ENCODE measurements around the gene RFC2. TPM values are rescaled to one million over a fixed set of nuclear protein-coding genes. Genes with fewer than 3 reads are reported as not detected.

Gene RFC2
- total and polyA plus RNA-seq, 10 of the 15 experiments (the other 5 are each of a cell fraction or from before 2014, with no cell fraction given), result 25.8 to 145 (median 90.9) TPM

- intact Hi-C loops (cut with micrococcal nuclease; ENCODE audit: unreplicated experiment) (loop anchor here (1.0 to 10.0 kb wide), 4 partner anchors 12 to 381 kb away; no protein-coding TSS in a partner anchor), in situ Hi-C loops (cut with MboI) (no loop called here)
- ChIA-PET CTCF (interaction anchor here (1.2 to 6.5 kb wide), 4 partner anchors 8 to 77 kb away, joined by 4 to 103 read pairs (median 38); no protein-coding TSS in a partner anchor), POLR2A (interaction anchor here (0.5 to 8.7 kb wide), 6 partner anchors 9 to 92 kb away, joined by 3 to 171 read pairs (median 18); partner anchors contain the start of gene LAT2), SMC1A (ENCODE audit: uncharacterized antibody, unreplicated experiment) (interaction anchor here (0.7 to 12.0 kb wide), 9 partner anchors 9 to 117 kb away, joined by 3 to 285 read pairs (median 8); no protein-coding TSS in a partner anchor), RAD21 (ENCODE audit: unreplicated experiment) (interaction anchor here (1.1 to 12.0 kb wide), 8 partner anchors 8 to 77 kb away, joined by 3 to 169 read pairs (median 12); partner anchors contain the start of gene LAT2)
- TF ChIP-seq GABPA (IDR thresholded peaks at IDR 0.05; ENCODE audit: low read depth) (no peak), IKZF2 (IDR thresholded peaks at IDR 0.05) (no peak), IRF5 (IDR thresholded peaks at IDR 0.05; ENCODE audit: borderline replicate concordance) (no peak), RCOR1 (conservative IDR thresholded peaks at IDR 0.05; ENCODE audit: low read depth, low read length) (no peak), SIX5 (IDR thresholded peaks at IDR 0.05; ENCODE audit: low read depth, low read length, severe bottlenecking) (no peak), NRF1 (conservative IDR thresholded peaks at IDR 0.05; ENCODE audit: low read depth, low read length) (no peak)
- peaks cover 44% of the 10 kb centered on the region for H3K4me1 ChIP-seq (ENCODE audit: control insufficient read depth, insufficient read depth, low read length)
- no peak overlapping the region for H2AFZ ChIP-seq (ENCODE audit: control insufficient read depth, low read depth, low read length)
- no peak overlapping the region for H3K9ac ChIP-seq (ENCODE audit: control insufficient read depth, insufficient read depth, low read length)
- H3K9me3 ChIP-seq (replicated peaks; ENCODE audit: control insufficient read depth, insufficient read depth, low read length), result no peaks in the 10 kb centered on the region
- no peaks in the 10 kb centered on the region for H3K36me3 ChIP-seq (ENCODE audit: control insufficient read depth in 2 of 2, insufficient read depth in 2 of 2, low read length in 1 of 2)
- H3K4me3 ChIP-seq, result no peak overlapping the region
- DNase-seq (ENCODE audit: low read depth, low spot score), result no peak
- WGBS (ENCODE audit: insufficient coverage, insufficient replicate concordance, low lambda C conversion rate, missing lambda C conversion rate), result 41% methylated on average over 7 of the region's 9 CpGs
- no peak for FAIRE-seq
- no peaks in the 10 kb centered on the region for H3K27me3 ChIP-seq (replicated peaks in 1 of 2; ENCODE audit: control insufficient read depth in 2 of 2, insufficient read depth in 2 of 2, low read length in 1 of 2)
- no peaks in the 10 kb centered on the region for H4K20me1 ChIP-seq (ENCODE audit: control insufficient read depth, insufficient read depth)
- BruUV-seq (replicated peaks), result no TSS peak
- peak overlapping the region; percentile 85 for H3K4me2 ChIP-seq (ENCODE audit: control insufficient read depth, insufficient read depth)
- peaks cover 25% of the 10 kb centered on the region for H3K79me2 ChIP-seq (ENCODE audit: control insufficient read depth, insufficient read depth, low read length)
- ATAC-seq, result peak; percentile 11; the same call in 2 of the 3 replicates
- H3K27ac ChIP-seq (ENCODE audit: control insufficient read depth, insufficient read depth), result peak overlapping the region; percentile 78
These were observed 29.8 kb upstream of the RFC2 start for GRCh38 chr7:74283858-74284447.
